ENCODE results near the gene MACROD1.

Gene MACROD1

DNA sequence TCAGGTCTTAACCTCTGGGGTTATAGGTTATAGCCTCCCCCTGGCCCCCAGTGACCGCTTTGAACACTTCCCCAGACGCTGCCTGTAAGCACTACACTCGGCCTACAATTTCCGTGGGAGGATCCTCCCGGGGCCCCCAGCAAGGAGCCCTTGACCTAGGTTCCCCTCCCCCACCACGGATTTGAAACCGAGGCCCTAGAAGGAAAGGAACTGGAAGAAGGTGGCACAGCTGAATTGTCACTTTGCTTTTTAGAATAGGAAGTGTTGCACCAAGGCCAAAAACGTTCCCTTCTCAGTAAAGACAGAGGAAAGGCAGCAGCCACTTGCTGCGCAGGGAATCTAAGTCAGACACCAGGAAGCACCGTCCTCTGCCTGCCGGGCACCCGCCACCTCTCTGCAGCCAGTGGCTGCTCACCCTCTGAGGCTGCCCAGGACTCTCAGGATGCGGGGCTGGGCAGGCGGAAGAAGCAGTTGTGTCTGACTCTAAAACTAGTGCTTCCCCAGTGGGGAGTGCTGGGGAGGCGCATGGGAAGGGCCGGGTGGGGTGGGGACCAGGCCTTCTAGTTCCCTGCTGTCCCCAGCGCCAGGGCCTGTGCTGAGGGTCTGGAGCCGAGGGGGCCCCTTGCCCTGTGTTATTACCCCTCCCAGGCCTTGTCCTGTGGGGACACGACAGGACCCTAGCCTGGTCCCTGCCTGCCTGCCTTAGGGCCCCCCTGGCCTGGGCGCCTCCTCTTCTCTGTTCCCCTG is 138.1 kb downstream of the MACROD1 start:
- no peak overlapping the region for H3K4me3 ChIP-seq (replicated peaks; ENCODE audit: low read depth, low read length)
- TF ChIP-seq, protein P1, sequence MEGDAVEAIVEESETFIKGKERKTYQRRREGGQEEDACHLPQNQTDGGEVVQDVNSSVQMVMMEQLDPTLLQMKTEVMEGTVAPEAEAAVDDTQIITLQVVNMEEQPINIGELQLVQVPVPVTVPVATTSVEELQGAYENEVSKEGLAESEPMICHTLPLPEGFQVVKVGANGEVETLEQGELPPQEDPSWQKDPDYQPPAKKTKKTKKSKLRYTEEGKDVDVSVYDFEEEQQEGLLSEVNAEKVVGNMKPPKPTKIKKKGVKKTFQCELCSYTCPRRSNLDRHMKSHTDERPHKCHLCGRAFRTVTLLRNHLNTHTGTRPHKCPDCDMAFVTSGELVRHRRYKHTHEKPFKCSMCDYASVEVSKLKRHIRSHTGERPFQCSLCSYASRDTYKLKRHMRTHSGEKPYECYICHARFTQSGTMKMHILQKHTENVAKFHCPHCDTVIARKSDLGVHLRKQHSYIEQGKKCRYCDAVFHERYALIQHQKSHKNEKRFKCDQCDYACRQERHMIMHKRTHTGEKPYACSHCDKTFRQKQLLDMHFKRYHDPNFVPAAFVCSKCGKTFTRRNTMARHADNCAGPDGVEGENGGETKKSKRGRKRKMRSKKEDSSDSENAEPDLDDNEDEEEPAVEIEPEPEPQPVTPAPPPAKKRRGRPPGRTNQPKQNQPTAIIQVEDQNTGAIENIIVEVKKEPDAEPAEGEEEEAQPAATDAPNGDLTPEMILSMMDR (IDR thresholded peaks at IDR 0.05; ENCODE audit: low read length, missing control alignments), result no peak
- no peak for DNase-seq (ENCODE audit: low read depth)

- DNase-seq (ENCODE audit: low read depth), result no peak
- TF ChIP-seq, protein P1 (IDR thresholded peaks at IDR 0.05; ENCODE audit: low read length, missing control alignments), result no peak
- no peak overlapping the region for H3K4me3 ChIP-seq (replicated peaks; ENCODE audit: low read depth, low read length)
Measured at GRCh38 chr11:64026575-64027205, 139.2 kb downstream of the MACROD1 start.

DNA sequence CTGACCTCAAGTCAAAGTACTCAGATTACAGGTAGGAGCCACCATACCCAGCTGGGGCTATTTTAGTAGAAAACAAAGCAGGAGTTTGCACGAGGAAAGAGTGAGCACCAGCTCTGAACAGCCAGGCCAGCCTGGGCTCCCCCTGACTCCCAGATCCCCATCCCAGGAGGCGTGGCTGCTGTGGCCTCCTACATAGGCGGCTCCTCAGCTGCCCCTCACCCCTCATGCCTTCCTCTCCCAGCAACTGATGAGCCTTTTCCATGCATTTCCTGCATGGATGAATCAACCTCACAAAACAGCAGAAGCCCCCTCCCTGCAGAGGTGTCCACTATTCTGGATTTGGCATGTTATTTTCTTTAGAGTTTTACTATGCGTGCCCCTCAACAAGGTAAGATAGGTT is 140.7 kb downstream of the MACROD1 start:
- no peak for DNase-seq (ENCODE audit: low read depth)
- TF ChIP-seq, protein P1 (IDR thresholded peaks at IDR 0.05; ENCODE audit: low read length, missing control alignments), result no peak
- no peak overlapping the region for H3K4me3 ChIP-seq (replicated peaks; ENCODE audit: low read depth, low read length)

- TF ChIP-seq, protein P1 (IDR thresholded peaks at IDR 0.05; ENCODE audit: low read length, missing control alignments), result no peak
- no peak for DNase-seq (ENCODE audit: low read depth)
Measured at GRCh38 chr11:64023712-64024710, 141.9 kb downstream of the MACROD1 start.

GRCh38 chr11:64022125-64022784 is 143.7 kb downstream of the MACROD1 start:
- H3K4me3 ChIP-seq (replicated peaks; ENCODE audit: low read depth, low read length), result no peak overlapping the region
- TF ChIP-seq, protein P1 (IDR thresholded peaks at IDR 0.05; ENCODE audit: low read length, missing control alignments), result no peak
- DNase-seq (ENCODE audit: low read depth), result no peak

More at GRCh38 chr11:64023712-64024710, 141.9 kb downstream of the MACROD1 start:
- no peak overlapping the region for H3K4me3 ChIP-seq (replicated peaks; ENCODE audit: low read depth, low read length)

DNA sequence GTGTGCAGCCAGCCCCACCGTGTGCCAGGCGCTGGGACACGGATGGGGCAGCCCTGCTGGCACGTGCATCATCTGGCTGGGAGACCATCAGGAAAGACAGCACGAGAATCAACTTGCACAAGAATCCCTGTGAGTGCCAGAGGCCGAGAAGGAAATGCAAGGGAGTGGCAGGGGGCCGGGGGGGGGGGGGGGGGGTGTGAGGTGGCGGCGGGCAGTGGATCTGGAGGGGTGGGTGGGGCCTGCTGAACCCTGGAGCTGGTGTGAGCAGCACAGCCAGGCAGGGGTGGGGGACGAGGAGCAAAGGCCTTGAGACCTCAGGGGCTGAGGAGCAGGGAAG is 144.2 kb downstream of the MACROD1 start:
- DNase-seq (ENCODE audit: low read depth), result no peak
- TF ChIP-seq, protein P1 (IDR thresholded peaks at IDR 0.05; ENCODE audit: low read length, missing control alignments), result no peak
- no peak overlapping the region for H3K4me3 ChIP-seq (replicated peaks; ENCODE audit: low read depth, low read length)

Data from fibroblast of pulmonary artery (primary cell).